Fibroblast of the aortic adventitia (primary cell): Measurements from ENCODE around the gene HOXB3. TPM values are rescaled to one million over a fixed set of nuclear protein-coding genes. Genes with fewer than 3 reads are reported as not detected.

Experiments
- DNase-seq: peaks from one replicate; pipeline ENCODE4 v3.0.0-alpha.2; 2010; ENCODE audit warnings: low read depth
- H3K4me3 ChIP-seq: 2 replicates; pipeline ENCODE4 v1.5.1; 2011; ENCODE audit warnings: low read depth, mild to moderate bottlenecking, control low read depth, low read length, moderate library complexity
- total RNA-seq: library from RNA; depleted of rRNA; stranded (reverse); fragments of >200 nt; gene quantifications from 2 replicates; pipeline ENCODE4 v1.2.3, GENCODE V29; 2012; ENCODE audit warnings: low replicate concordance
- TF ChIP-seq, protein P1 (sequence below): IDR thresholded peaks from 2 replicates; pipeline ENCODE4 v1.5.1; 2011; ENCODE audit warnings: mild to moderate bottlenecking, low read length, control low read depth, inconsistent platforms; ENCODE audit not compliant: insufficient read depth

Gene HOXB3
- total RNA-seq, 1 donor: 9.7 TPM

- DNase-seq: no peak
- no peak overlapping the region for H3K4me3 ChIP-seq
- TF ChIP-seq, protein P1, sequence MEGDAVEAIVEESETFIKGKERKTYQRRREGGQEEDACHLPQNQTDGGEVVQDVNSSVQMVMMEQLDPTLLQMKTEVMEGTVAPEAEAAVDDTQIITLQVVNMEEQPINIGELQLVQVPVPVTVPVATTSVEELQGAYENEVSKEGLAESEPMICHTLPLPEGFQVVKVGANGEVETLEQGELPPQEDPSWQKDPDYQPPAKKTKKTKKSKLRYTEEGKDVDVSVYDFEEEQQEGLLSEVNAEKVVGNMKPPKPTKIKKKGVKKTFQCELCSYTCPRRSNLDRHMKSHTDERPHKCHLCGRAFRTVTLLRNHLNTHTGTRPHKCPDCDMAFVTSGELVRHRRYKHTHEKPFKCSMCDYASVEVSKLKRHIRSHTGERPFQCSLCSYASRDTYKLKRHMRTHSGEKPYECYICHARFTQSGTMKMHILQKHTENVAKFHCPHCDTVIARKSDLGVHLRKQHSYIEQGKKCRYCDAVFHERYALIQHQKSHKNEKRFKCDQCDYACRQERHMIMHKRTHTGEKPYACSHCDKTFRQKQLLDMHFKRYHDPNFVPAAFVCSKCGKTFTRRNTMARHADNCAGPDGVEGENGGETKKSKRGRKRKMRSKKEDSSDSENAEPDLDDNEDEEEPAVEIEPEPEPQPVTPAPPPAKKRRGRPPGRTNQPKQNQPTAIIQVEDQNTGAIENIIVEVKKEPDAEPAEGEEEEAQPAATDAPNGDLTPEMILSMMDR: no peak
Observed at GRCh38 chr17:48530208-48530886, 59.7 kb downstream of the HOXB3 start.

- H3K4me3 ChIP-seq: no peak overlapping the region
- no peak for DNase-seq
- TF ChIP-seq, protein P1: no peak
Observed at GRCh38 chr17:48529683-48530009, 60.4 kb downstream of the HOXB3 start.

- no peak overlapping the region for H3K4me3 ChIP-seq
- DNase-seq: no peak
- TF ChIP-seq, protein P1: no peak
Observed at GRCh38 chr17:48528936-48529682, 60.9 kb downstream of the HOXB3 start.

GRCh38 chr17:48528153-48528935 is 61.7 kb downstream of the HOXB3 start:
- DNase-seq: no peak
- TF ChIP-seq, protein P1: no peak

DNA sequence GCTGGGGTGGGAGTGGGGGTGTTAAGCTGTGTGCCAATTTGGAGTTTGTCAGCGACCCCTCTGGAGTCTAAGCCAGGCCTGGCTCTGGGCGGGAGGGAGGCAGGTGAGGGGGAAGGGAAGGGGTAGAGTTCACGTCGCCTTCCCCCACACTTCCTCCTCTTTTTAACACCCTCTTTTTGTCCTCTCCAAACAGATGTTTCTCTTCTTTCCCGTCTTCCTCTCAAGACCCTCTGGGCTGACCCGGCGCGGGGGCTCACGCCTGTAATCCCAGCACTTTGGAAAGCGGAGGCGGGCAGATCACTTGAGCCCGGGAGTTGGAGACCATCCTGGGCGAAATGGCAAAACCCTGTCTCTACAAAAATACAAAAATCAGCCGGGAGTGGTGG is 62.5 kb downstream of the HOXB3 start:
- TF ChIP-seq, protein P1: no peak
- no peak for DNase-seq
- H3K4me3 ChIP-seq: no peak overlapping the region

More at GRCh38 chr17:48528153-48528935, 61.7 kb downstream of the HOXB3 start:
- no peak overlapping the region for H3K4me3 ChIP-seq

DNA sequence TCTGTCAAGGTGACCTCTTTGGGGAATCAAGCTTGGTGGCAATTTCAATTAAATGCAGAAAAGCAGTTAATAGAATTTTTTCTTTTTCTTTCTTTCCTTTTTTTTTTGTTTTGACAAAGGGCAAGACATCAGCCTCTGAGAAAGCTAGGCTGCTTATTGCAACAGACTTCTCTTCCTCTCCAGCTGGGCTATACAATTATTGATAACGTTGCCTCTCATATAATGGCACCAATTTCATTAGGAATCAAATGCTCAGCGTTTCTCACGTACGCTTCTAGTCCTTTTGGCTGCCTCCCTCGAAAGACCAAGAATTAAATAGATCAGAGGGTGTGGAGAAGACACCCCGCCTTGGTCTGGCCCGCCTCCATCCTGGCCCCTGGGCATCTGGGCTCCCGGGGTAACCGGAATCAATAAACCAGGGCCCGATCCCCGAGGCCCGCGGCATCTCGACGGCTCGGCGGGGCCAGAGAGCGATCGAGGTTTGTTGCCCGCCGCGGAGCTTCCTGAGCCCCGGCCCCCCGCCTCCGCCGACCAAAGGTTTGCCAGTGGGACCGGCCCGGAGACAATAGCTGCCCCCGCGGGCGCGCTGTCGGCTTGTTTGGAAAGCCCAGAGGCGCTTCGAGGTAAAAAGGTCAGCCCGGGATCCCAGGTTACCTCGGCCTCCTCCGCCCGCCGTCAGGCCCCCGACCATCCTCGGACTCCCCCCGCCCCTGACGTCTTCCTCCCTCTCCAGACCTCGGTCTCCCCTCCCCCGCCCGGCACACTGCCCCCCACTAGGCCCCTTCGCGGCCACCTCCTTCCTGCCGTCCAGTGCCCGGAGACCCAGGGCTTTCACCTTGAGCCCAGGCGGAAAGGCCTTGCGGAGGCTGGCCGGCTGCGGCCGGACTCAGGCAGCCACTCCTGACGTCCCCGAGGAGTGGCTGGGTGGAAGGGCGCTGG is 63.2 kb downstream of the HOXB3 start:
- H3K4me3 ChIP-seq: no peak overlapping the region
- TF ChIP-seq, protein P1: no peak

More for the DNA sequence above, 63.2 kb downstream of the HOXB3 start:
- no peak for DNase-seq
